Measurements from ENCODE around the gene CFAP299. TPM values are rescaled to one million over a fixed set of nuclear protein-coding genes. Genes with fewer than 3 reads are reported as not detected.
"Not testable (repeated sequence)": the region's sequence is repeated elsewhere in the genome, so short reads cannot be mapped to it uniquely, and the experiment has no call there.

CFAP299 gene
- polyA plus RNA-seq, 1 experiment = 3.3 TPM

DNA sequence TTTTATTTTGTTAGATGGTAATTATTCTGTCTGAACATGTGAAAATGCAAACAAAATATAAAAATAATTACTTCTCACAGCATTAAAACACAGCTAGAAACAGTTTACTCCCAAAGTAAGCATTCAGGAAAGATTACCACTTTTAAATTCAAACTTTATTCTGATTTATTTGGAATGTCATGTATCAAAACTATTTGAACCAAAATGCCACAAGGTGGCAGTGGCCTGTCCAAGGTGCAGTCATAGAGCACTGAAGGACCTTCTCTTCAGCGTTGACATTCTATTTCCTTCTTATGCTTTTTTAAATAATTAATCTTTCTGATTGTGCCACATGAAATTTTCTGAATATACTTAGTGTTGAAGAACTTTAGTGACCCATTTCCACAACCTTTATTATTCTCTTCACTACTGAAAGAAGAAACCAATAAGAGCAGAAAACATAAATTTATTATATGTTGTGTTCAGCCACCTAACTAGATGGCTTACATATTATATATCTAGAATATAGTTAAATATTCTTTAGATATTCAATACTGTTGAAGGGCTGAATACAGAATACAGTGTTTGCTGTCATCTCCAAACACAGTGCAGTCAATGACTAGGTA lies 283.6 kb downstream of the CFAP299 start:
- ChIA-PET POLR2A (no interaction called here), CTCF (no interaction called here)
- no peak for DNase-seq (ENCODE audit: low read depth)
- H3K36me3 ChIP-seq (ENCODE audit: control insufficient read depth, insufficient read depth, low read length) = no peaks in the 10 kb centered on the region
- no peaks in the 10 kb centered on the region for H3K27me3 ChIP-seq (ENCODE audit: control insufficient read depth, insufficient read depth, low read length)
- TF ChIP-seq, protein P1, sequence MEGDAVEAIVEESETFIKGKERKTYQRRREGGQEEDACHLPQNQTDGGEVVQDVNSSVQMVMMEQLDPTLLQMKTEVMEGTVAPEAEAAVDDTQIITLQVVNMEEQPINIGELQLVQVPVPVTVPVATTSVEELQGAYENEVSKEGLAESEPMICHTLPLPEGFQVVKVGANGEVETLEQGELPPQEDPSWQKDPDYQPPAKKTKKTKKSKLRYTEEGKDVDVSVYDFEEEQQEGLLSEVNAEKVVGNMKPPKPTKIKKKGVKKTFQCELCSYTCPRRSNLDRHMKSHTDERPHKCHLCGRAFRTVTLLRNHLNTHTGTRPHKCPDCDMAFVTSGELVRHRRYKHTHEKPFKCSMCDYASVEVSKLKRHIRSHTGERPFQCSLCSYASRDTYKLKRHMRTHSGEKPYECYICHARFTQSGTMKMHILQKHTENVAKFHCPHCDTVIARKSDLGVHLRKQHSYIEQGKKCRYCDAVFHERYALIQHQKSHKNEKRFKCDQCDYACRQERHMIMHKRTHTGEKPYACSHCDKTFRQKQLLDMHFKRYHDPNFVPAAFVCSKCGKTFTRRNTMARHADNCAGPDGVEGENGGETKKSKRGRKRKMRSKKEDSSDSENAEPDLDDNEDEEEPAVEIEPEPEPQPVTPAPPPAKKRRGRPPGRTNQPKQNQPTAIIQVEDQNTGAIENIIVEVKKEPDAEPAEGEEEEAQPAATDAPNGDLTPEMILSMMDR (IDR thresholded peaks at IDR 0.05; ENCODE audit: insufficient read depth, low read depth, low read length) = no peak; the same call in 1 of the 2 replicates
- H3K4me3 ChIP-seq (ENCODE audit: low read depth, low read length) = no peak overlapping the region

DNA sequence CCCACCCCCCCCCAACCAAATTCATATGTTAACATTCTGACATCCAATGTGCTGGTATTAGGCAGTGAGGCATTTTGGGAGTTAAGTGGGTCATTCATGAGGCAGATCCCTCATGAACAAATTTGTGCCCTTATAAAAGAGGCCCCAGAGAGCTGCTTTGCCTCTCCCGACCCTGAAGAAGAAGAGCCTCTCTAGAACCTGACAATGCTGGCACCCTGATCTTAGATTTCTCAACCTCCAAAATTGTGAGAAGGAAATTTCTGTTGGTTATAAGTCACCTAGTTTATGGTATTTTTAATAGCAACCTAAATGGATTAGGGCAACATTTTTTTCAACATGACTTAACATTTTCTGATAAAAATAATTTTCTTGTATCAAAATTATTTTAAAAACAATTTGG lies 296.3 kb downstream of the CFAP299 start:
- H3K4me3 ChIP-seq (ENCODE audit: low read depth, low read length) = no peak overlapping the region
- no peak for DNase-seq (ENCODE audit: low read depth)
- POLR2A ChIA-PET = no interaction called here
- TF ChIP-seq, protein P1 (IDR thresholded peaks at IDR 0.05; ENCODE audit: insufficient read depth, low read depth, low read length) = no peak
- H3K36me3 ChIP-seq (ENCODE audit: control insufficient read depth, insufficient read depth, low read length) = no peaks in the 10 kb centered on the region
- CTCF ChIA-PET = no interaction called here
- H3K27me3 ChIP-seq (ENCODE audit: control insufficient read depth, insufficient read depth, low read length) = no peaks in the 10 kb centered on the region

DNA sequence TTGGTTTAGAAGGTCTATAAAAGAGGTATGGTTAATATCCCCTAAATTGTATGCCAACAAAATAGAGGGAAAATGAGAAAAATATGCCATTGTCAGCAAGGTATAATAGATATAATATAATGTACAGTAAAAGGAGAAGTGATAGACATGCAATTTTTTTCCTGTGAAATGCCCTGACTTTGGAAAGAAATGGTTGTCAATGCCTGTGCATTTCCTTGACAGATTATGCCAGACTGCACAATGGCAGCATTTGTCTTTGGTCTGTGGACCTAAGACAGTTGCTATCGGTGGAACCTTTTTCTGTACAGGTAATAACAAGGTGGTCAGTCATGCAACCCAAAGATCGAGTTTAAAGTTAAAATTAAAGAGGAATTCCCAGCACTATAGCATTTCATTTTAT lies 301.7 kb downstream of the CFAP299 start:
- CTCF ChIA-PET = no interaction called here
- POLR2A ChIA-PET = no interaction called here
- no peaks in the 10 kb centered on the region for H3K36me3 ChIP-seq (ENCODE audit: control insufficient read depth, insufficient read depth, low read length)
- H3K27me3 ChIP-seq (ENCODE audit: control insufficient read depth, insufficient read depth, low read length) = no peaks in the 10 kb centered on the region
- H3K4me3 ChIP-seq (ENCODE audit: low read depth, low read length) = no peak overlapping the region
- TF ChIP-seq, protein P1 (IDR thresholded peaks at IDR 0.05; ENCODE audit: insufficient read depth, low read depth, low read length) = no peak
- no peak for DNase-seq (ENCODE audit: low read depth)

DNA sequence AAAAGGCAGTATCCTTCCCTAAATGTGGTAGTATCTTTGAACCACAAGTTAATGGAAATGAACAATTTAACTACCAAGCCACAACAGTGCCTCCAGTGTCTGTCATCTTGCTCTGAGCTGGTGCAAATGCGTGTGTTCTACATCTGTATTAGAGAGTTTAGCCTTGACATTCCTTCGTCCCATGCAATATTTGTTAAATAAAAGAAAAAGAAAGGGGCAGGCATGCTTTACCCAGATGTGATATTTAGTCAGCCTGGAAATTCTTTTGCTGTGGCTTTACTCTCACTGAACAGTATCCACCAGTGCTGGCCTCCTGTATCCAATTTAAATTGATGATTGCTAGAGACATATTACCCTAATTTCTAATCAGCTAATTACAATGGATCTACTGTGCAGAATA lies 310.5 kb downstream of the CFAP299 start:
- no peak overlapping the region for H3K4me3 ChIP-seq (ENCODE audit: low read depth, low read length)
- no peaks in the 10 kb centered on the region for H3K36me3 ChIP-seq (ENCODE audit: control insufficient read depth, insufficient read depth, low read length)
- TF ChIP-seq, protein P1 (IDR thresholded peaks at IDR 0.05; ENCODE audit: insufficient read depth, low read depth, low read length) = no peak
- ChIA-PET POLR2A (no interaction called here), CTCF (interaction anchor here (1.4 kb wide), 1 partner anchor 10 kb away, joined by 3 read pairs; no protein-coding TSS in a partner anchor)
- no peaks in the 10 kb centered on the region for H3K27me3 ChIP-seq (ENCODE audit: control insufficient read depth, insufficient read depth, low read length)
- DNase-seq (ENCODE audit: low read depth) = peak; percentile 5

DNA sequence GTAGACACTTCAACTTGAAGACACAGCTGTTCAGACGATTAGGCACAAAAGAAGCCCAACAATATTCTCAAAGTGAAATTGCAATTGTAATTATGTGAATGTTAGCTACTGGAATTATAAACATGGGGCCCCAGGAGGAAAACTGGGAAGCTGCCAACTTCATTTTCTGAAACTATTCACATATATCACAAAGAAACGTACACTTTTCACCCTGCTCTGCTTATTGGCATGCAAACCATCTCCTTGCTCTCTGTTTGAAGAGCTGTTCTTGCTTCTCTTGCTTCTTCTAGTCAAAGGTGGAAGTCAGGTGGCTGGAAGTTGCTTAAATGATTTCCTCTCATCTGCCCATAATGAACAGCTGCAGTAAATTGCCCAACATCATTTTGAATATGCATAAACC lies 320.1 kb downstream of the CFAP299 start:
- CTCF ChIA-PET = interaction anchor here (0.6 to 1.2 kb wide), 3 partner anchors 10 to 25 kb away, joined by 3 read pairs; no protein-coding TSS in a partner anchor
- no peak overlapping the region for H3K4me3 ChIP-seq (ENCODE audit: low read depth, low read length)
- POLR2A ChIA-PET = interaction anchor here (0.7 kb wide), 1 partner anchor 12 kb away, joined by 3 read pairs; no protein-coding TSS in a partner anchor
- TF ChIP-seq, protein P1 (IDR thresholded peaks at IDR 0.05; ENCODE audit: insufficient read depth, low read depth, low read length) = no peak
- DNase-seq (ENCODE audit: low read depth) = no peak
- H3K36me3 ChIP-seq (ENCODE audit: control insufficient read depth, insufficient read depth, low read length) = no peaks in the 10 kb centered on the region
- H3K27me3 ChIP-seq (ENCODE audit: control insufficient read depth, insufficient read depth, low read length) = no peaks in the 10 kb centered on the region

DNA sequence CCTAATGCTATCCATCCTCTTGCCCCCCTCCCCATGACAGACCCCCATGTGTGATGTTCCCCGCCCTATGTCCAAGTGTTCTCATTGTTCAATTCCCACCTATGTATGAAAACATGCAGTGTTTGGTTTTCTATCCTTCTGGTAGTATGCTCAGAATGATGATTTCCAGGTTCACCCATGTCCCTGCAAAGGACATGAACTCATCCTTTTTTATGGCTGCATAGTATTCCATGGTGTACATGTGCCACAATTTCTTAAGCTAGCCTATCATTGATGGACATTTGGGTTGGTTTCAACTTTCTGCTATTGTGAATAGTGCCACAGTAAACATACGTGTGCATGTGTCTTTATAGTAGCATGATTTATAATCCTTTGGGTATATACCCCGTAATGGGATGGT lies 334.6 kb downstream of the CFAP299 start:
- CTCF ChIA-PET; H3K27me3 ChIP-seq (ENCODE audit: control insufficient read depth, insufficient read depth, low read length); POLR2A ChIA-PET; DNase-seq (ENCODE audit: low read depth); H3K4me3 ChIP-seq (ENCODE audit: low read depth, low read length); H3K36me3 ChIP-seq (ENCODE audit: control insufficient read depth, insufficient read depth, low read length): not testable (repeated sequence)

Measured in BJ (cell line).